Suprapubic skin (tissue), 4 donors: Measurements from ENCODE around the gene RPS6KA4.

Source experiments
- EP300 ChIP-seq: sonication (generic); formaldehyde crosslinking; IDR thresholded peaks from one replicate; pipeline ENCODE4 v1.6.1; 2017; ENCODE audit warnings: antibody characterized with exemption
- POLR2A ChIP-seq, 2 donors: fragments of 450-650 bp; IDR thresholded peaks; one replicate each; pipeline ENCODE4 v1.6.1; 2017; ENCODE audit warnings: antibody characterized with exemption in 2 of 2, mild to moderate bottlenecking in 2 of 2, moderate library complexity in 2 of 2
- POLR2AphosphoS5 ChIP-seq, 3 donors: sonication (generic); formaldehyde crosslinking; IDR thresholded peaks; one replicate each; pipeline ENCODE4 v1.6.1; 2017; ENCODE audit warnings: antibody characterized with exemption in 3 of 3
- TF ChIP-seq, protein P1 (sequence below), 2 donors: fragments of 200-600 bp in 1 of 2; fragments of 450-650 bp in 1 of 2; sonication (generic) in 1 of 2; IDR thresholded peaks; one replicate each; pipeline ENCODE4 v1.5.1; 2016 to 2019; ENCODE audit warnings: antibody characterized with exemption in 2 of 2, mild to moderate bottlenecking in 1 of 2, moderate library complexity in 1 of 2

GRCh38 chr11:64344787-64345186 is 14.2 kb upstream of the RPS6KA4 start:
- TF ChIP-seq POLR2AphosphoS5 (IDR thresholded peaks at IDR 0.05), result no peak
- TF ChIP-seq, protein P1, sequence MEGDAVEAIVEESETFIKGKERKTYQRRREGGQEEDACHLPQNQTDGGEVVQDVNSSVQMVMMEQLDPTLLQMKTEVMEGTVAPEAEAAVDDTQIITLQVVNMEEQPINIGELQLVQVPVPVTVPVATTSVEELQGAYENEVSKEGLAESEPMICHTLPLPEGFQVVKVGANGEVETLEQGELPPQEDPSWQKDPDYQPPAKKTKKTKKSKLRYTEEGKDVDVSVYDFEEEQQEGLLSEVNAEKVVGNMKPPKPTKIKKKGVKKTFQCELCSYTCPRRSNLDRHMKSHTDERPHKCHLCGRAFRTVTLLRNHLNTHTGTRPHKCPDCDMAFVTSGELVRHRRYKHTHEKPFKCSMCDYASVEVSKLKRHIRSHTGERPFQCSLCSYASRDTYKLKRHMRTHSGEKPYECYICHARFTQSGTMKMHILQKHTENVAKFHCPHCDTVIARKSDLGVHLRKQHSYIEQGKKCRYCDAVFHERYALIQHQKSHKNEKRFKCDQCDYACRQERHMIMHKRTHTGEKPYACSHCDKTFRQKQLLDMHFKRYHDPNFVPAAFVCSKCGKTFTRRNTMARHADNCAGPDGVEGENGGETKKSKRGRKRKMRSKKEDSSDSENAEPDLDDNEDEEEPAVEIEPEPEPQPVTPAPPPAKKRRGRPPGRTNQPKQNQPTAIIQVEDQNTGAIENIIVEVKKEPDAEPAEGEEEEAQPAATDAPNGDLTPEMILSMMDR (IDR thresholded peaks at IDR 0.05), result no peak
- no peak for TF ChIP-seq EP300
- TF ChIP-seq POLR2A (IDR thresholded peaks at IDR 0.05), result no peak
